Psoas muscle (tissue), 8 donors: Measurements from ENCODE around the gene MTHFD1L. TPM values are rescaled to one million over a fixed set of nuclear protein-coding genes. Genes with fewer than 3 reads are reported as not detected.

Experiments
- ATAC-seq, 4 donors: fragments of 200-7000 bp; cut with Tn5 transposase; one replicate each; pipeline ENCODE4 v1.9.1; 2020; ENCODE audit warnings: moderate library complexity in 3 of 4, mild to moderate bottlenecking in 2 of 4
- DNase-seq, 2 donors: peaks; one replicate each; pipeline ENCODE4 v3.0.0-alpha.2; 2020
- H3K27ac ChIP-seq: fragments of 200-600 bp; one replicate; pipeline ENCODE4 v1.8.0; 2022
- H3K27me3 ChIP-seq, 3 donors: fragments of 200-600 bp in 1 of 3; one replicate each; pipeline versions ENCODE4 v1.6.1 to v1.8.0; 2013 to 2022; ENCODE audit warnings: low read length in 2 of 3, mild to moderate bottlenecking in 2 of 3, moderate library complexity in 1 of 3; ENCODE audit not compliant: insufficient read depth in 3 of 3
- H3K36me3 ChIP-seq, 2 donors: fragments of 200-600 bp in 1 of 2; one replicate each; pipeline versions ENCODE4 v1.6.1 to v1.8.0; 2013 to 2022; ENCODE audit warnings: low read depth in 1 of 2, mild to moderate bottlenecking in 1 of 2, moderate library complexity in 1 of 2; ENCODE audit not compliant: insufficient read depth in 1 of 2
- H3K4me1 ChIP-seq: fragments of 200-600 bp; one replicate; pipeline ENCODE4 v1.8.0; 2022
- H3K4me3 ChIP-seq: fragments of 200-600 bp; one replicate; pipeline ENCODE4 v1.8.0; 2022; ENCODE audit warnings: mild to moderate bottlenecking
- H3K9me3 ChIP-seq: fragments of 200-600 bp; one replicate; pipeline ENCODE4 v1.8.0; 2022
- CTCF ChIP-seq: fragments of 200-600 bp; IDR thresholded peaks from one replicate; pipeline ENCODE4 v1.8.0; 2022; ENCODE audit warnings: antibody characterized with exemption
- WGBS, 3 donors: extraction: QIAGEN DNeasy Blood & Tissue Kit; methylation state at CpG; one replicate each; pipeline versions ENCODE4 v1.1.6 to v1.1.7; 2013; 5-methylcytosine and 5-hydroxymethylcytosine counted together
- intact Hi-C, 2 donors: fragments of 100-400 bp; cut with DNase I; formaldehyde crosslinking; loops; one replicate each; pipeline versions ENCODE4 v1.11.0 to v1.14.2; 2022
- polyA plus RNA-seq, 3 donors: library from polyadenylated mRNA; stranded (reverse); fragments of 200-250 nt; gene quantifications; one replicate each; pipeline ENCODE4 v1.2.3, GENCODE V29; 2013
- total RNA-seq, 4 donors: library from RNA; stranded (reverse); fragmentation: NEBNext Ultra II Directional in 2 of 4; extraction: Animal tissue kit (Norgen Biotek cat#: 25700) in 2 of 4; gene quantifications; one replicate each; pipeline versions ENCODE4 v1.2.1 to v1.2.4, GENCODE V29; 2021 to 2023
- donor health status: healthy with polysubstance abuse.
- donor health status: DM: no; HTN: no; CAD: no; lungs with moderate emphysema.
- donor health status: Bipolar disorder and iron deficiency.
- donor health status: healthy.
- donor health status: DM: yes; HTN: yes; CAD: no.
- donor health status: DM: no; HTN: no; CAD: no.
- donor health status: DM: no; HTN: no; CAD: no.
- donor health status: DM: yes; HTN: yes; CAD: no.

Gene MTHFD1L
- total and polyA plus RNA-seq, 7 donors, result 0.21 to 4.1 (median 1.1) TPM

GRCh38 chr6:150915131-150915879, 49.8 kb downstream of the MTHFD1L start:
- Histone ChIP-seq H3K27ac (no peak overlapping the region), H3K36me3 (no peaks in the 10 kb centered on the region), H3K4me1 (no peaks in the 10 kb centered on the region), H3K4me3 (no peak overlapping the region), H3K27me3 (no peaks in the 10 kb centered on the region), H3K9me3 (no peaks in the 10 kb centered on the region)
- no peak for TF ChIP-seq CTCF
- intact Hi-C loops, result no loop called here
- ATAC-seq (no peak), DNase-seq (no peak)
- WGBS, 3 donors, result 47 to 65% (median 63%) methylated on average over 6 of the region's 6 CpGs

GRCh38 chr6:150915880-150916265, 50.4 kb downstream of the MTHFD1L start:
- H3K36me3 ChIP-seq, result no peaks in the 10 kb centered on the region
- no peak overlapping the region for H3K27ac ChIP-seq
- no peaks in the 10 kb centered on the region for H3K27me3 ChIP-seq
- peak in 1 of 4 donors; percentile 51 for ATAC-seq
- no peak overlapping the region for H3K4me3 ChIP-seq
- DNase-seq, result no peak
- no peak for TF ChIP-seq CTCF
- WGBS, 3 donors, result 76 to 83% (median 82%) methylated on average over 7 of the region's 7 CpGs
- no peaks in the 10 kb centered on the region for H3K4me1 ChIP-seq
- intact Hi-C loops, result no loop called here
- no peaks in the 10 kb centered on the region for H3K9me3 ChIP-seq

GRCh38 chr6:150919938-150920337, 54.4 kb downstream of the MTHFD1L start:
- H3K4me3 ChIP-seq, result no peak overlapping the region
- H3K4me1 ChIP-seq, result no peaks in the 10 kb centered on the region
- no peak for ATAC-seq
- no peaks in the 10 kb centered on the region for H3K9me3 ChIP-seq
- DNase-seq, result no peak
- no peaks in the 10 kb centered on the region for H3K36me3 ChIP-seq
- no peak for TF ChIP-seq CTCF
- intact Hi-C loops, result no loop called here
- 96 to 99% (median 98%) methylated on average over 2 of the region's 2 CpGs for WGBS, 3 donors
- no peaks in the 10 kb centered on the region for H3K27me3 ChIP-seq
- H3K27ac ChIP-seq, result no peak overlapping the region

GRCh38 chr6:150922137-150922536, 56.6 kb downstream of the MTHFD1L start:
- no peak for TF ChIP-seq CTCF
- H3K27me3 ChIP-seq, result no peaks in the 10 kb centered on the region
- intact Hi-C loops, result no loop called here
- ATAC-seq (no peak), DNase-seq (no peak)
- 85 to 96% (median 85%) methylated on average over 2 of the region's 2 CpGs for WGBS, 3 donors
- H3K4me1 ChIP-seq, result no peaks in the 10 kb centered on the region
- no peak overlapping the region for H3K27ac ChIP-seq
- no peaks in the 10 kb centered on the region for H3K9me3 ChIP-seq
- no peak overlapping the region for H3K4me3 ChIP-seq
- no peaks in the 10 kb centered on the region for H3K36me3 ChIP-seq
